Spleen (tissue), 13 donors: Measurements from ENCODE around the gene CDYL2. TPM values are rescaled to one million over a fixed set of nuclear protein-coding genes. Genes with fewer than 3 reads are reported as not detected.
A peak's percentile ranks its signal among the peaks of the same experiment; 100 is the strongest.

Experiments used
- DNase-seq: peaks from one replicate; pipeline ENCODE4 v3.0.0-alpha.2; 2020
- H3K27ac ChIP-seq, 8 donors: fragments of 200-600 bp; sonication (generic) in 7 of 8; 1 replicate in 4 of 8; 2 replicates in 4 of 8; pipeline versions ENCODE4 v1.5.0 to v1.8.0; 2016 to 2021; ENCODE audit warnings: inconsistent platforms in 4 of 8, mild to moderate bottlenecking in 4 of 8, moderate library complexity in 1 of 8
- H3K27me3 ChIP-seq, 7 donors: fragments of 200-600 bp; sonication (generic) in 6 of 7; replicated peaks in 1 of 7; 1 replicate in 4 of 7; 2 replicates in 3 of 7; pipeline versions ENCODE4 v1.5.0 to v1.8.0; 2016 to 2021; ENCODE audit warnings: inconsistent platforms in 3 of 7, mild to moderate bottlenecking in 1 of 7
- H3K36me3 ChIP-seq, 6 donors: fragments of 200-600 bp; sonication (generic) in 5 of 6; 1 replicate in 4 of 6; 2 replicates in 2 of 6; pipeline versions ENCODE4 v1.5.0 to v1.8.0; 2016 to 2021; ENCODE audit warnings: inconsistent platforms in 2 of 6
- H3K4me1 ChIP-seq, 6 donors: fragments of 200-600 bp; sonication (generic) in 5 of 6; 1 replicate in 3 of 6; 2 replicates in 3 of 6; pipeline versions ENCODE4 v1.5.0 to v1.8.0; 2016 to 2021; ENCODE audit warnings: inconsistent platforms in 3 of 6
- H3K4me3 ChIP-seq, 8 donors: fragments of 200-600 bp; sonication (generic) in 7 of 8; 1 replicate in 4 of 8; 2 replicates in 4 of 8; pipeline versions ENCODE4 v1.5.0 to v1.8.0; 2016 to 2021; ENCODE audit warnings: inconsistent platforms in 4 of 8, mild to moderate bottlenecking in 4 of 8, moderate library complexity in 2 of 8
- H3K9me3 ChIP-seq, 8 donors: fragments of 200-600 bp; sonication (generic) in 7 of 8; 1 replicate in 4 of 8; 2 replicates in 4 of 8; pipeline versions ENCODE4 v1.5.0 to v1.8.0; 2016 to 2021; ENCODE audit warnings: inconsistent platforms in 4 of 8
- POLR2A ChIP-seq, 3 donors: fragments of 450-650 bp; IDR thresholded peaks; one replicate each; pipeline ENCODE4 v1.5.1; 2017; ENCODE audit warnings: antibody characterized with exemption in 3 of 3, mild to moderate bottlenecking in 1 of 3
- POLR2AphosphoS5 ChIP-seq, 3 donors: sonication (generic); formaldehyde crosslinking; IDR thresholded peaks; one replicate each; pipeline ENCODE4 v1.5.1; 2017; ENCODE audit warnings: antibody characterized with exemption in 3 of 3
- WGBS, 5 donors: extraction: QIAGEN DNeasy Blood & Tissue Kit in 3 of 5; methylation state at CpG; one replicate each; pipeline versions ENCODE4 v1.1.5 to v1.1.7; 2013 to 2018; 5-methylcytosine and 5-hydroxymethylcytosine counted together
- intact Hi-C: fragments of 100-400 bp; cut with DNase I; formaldehyde crosslinking; loops from one replicate; pipeline ENCODE4 v1.15.0; 2023; ENCODE audit warnings: low total_unique reads
- long read RNA-seq, 2 donors: transcript quantifications; one replicate each; lab custom pipeline, GENCODE V29; 2026
- polyA plus RNA-seq, 3 donors: library from polyadenylated mRNA; stranded (reverse); fragments of 200-250 nt; gene quantifications; one replicate each; pipeline ENCODE4 v1.2.1, GENCODE V29; 2013
- total RNA-seq, 7 donors: library from RNA; depleted of rRNA in 3 of 7; stranded (reverse); fragments of >200 nt in 3 of 7; fragmentation: NEBNext Ultra II Directional in 4 of 7; extraction: Animal tissue kit (Norgen Biotek cat#: 25700) in 4 of 7; gene quantifications; one replicate each; pipeline versions ENCODE4 v1.1.0 to v1.2.1, GENCODE V29; 2016 to 2021
- TF ChIP-seq, protein P1 (sequence below), 11 experiments: fragments of 200-600 bp in 7 of 11; fragments of 450-650 bp in 4 of 11; sonication (generic) in 4 of 11; IDR thresholded peaks in 8 of 11; conservative IDR thresholded peaks in 3 of 11; 1 replicate in 7 of 11; 2 replicates in 4 of 11; pipeline versions ENCODE4 v1.4.0 to v1.8.0; 2016 to 2021; ENCODE audit warnings: antibody characterized with exemption in 11 of 11, inconsistent platforms in 4 of 11, mild to moderate bottlenecking in 1 of 11
- donor health status: healthy with polysubstance abuse.
- donor health status: DM: no; HTN: no; CAD: no; lungs with moderate emphysema.
- donor health status: DM: no; HTN: no; CAD: no.
- donor health status: Bipolar disorder and iron deficiency.
- donor health status: healthy.
- donor health status: DM: no; HTN: no; CAD: no.
- donor health status: DM: yes; HTN: yes; CAD: no.

CDYL2 gene, protein sequence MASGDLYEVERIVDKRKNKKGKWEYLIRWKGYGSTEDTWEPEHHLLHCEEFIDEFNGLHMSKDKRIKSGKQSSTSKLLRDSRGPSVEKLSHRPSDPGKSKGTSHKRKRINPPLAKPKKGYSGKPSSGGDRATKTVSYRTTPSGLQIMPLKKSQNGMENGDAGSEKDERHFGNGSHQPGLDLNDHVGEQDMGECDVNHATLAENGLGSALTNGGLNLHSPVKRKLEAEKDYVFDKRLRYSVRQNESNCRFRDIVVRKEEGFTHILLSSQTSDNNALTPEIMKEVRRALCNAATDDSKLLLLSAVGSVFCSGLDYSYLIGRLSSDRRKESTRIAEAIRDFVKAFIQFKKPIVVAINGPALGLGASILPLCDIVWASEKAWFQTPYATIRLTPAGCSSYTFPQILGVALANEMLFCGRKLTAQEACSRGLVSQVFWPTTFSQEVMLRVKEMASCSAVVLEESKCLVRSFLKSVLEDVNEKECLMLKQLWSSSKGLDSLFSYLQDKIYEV
- total RNA-seq (10 to 100 TPM in 5 of 7 donors, 1 to 10 TPM in 2; 7.1 to 28.3 (median 18.0) TPM), polyA plus RNA-seq (1 to 10 TPM; 1.4 to 2.1 (median 1.6) TPM)
- long read RNA-seq, donor 1 = 0 reads
- long read RNA-seq, donor 2 = 0 reads

DNA sequence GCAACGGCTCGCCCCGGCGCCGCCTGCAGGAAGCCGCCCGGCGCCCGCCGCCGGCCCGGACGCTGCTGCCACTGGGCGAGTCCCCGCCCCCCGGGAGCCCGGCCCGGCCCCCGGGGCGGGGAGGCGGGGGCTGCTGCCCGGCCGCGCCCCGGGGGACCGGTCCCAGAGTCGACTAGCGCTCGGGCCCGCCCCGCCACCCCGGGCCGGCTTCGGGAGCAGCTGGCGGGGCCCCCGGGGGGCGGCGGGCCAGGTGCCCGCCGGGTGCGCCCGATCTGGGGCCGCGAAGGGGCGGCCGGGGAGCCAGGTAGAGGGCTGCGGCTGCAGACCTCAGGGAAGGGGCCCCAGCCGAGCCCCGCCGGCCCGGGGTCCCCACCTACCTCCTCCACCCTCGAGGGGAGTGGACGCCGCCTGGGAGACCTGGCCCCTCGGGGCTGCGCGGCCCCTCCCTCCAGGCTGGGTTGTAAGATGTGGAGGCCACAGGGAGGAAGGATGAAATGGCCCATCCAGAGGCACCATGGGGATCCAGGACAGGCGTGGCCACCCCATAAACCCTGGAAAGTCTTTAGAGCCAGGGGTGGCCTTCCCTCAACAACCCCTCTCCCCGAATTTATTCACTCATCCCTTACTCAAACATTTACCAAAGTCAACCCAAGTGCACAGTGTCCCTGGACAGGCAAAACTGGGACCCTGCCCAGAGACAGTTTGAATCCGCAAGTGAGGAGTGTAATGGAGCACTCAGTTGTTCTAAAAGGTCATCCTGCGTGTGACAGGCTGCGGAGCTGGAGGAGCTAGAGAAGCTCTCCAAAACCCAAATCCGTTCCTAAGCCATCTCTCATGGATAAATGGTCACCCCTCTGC is at the start of gene CDYL2:
Gene CDYL2, minus strand, starts transcription at position 73 of the 858 bp plus-strand sequence. CDS start 425 bp downstream, outside the sequence.
- Histone ChIP-seq H3K27me3 (peaks cover 0 to 17% (median 0%) of the 10 kb centered on the region in 7 donors), H3K36me3 (no peaks in the 10 kb centered on the region), H3K4me1 (peaks cover 0 to 19% (median 5%) of the 10 kb centered on the region in 6 donors), H3K4me3 (peak within 1 kb of the TSS; percentile 50 to 89 (median 66)), H3K27ac (peak within 1 kb of the TSS in 4 of 8 donors; percentile 63 to 84 (median 74)), H3K9me3 (no peaks in the 10 kb centered on the region)
- DNase-seq = peak; percentile 87
- TF ChIP-seq POLR2AphosphoS5 (IDR thresholded peaks at IDR 0.05) = no peak
- TF ChIP-seq POLR2A (IDR thresholded peaks at IDR 0.05) = no peak
- TF ChIP-seq, protein P1, sequence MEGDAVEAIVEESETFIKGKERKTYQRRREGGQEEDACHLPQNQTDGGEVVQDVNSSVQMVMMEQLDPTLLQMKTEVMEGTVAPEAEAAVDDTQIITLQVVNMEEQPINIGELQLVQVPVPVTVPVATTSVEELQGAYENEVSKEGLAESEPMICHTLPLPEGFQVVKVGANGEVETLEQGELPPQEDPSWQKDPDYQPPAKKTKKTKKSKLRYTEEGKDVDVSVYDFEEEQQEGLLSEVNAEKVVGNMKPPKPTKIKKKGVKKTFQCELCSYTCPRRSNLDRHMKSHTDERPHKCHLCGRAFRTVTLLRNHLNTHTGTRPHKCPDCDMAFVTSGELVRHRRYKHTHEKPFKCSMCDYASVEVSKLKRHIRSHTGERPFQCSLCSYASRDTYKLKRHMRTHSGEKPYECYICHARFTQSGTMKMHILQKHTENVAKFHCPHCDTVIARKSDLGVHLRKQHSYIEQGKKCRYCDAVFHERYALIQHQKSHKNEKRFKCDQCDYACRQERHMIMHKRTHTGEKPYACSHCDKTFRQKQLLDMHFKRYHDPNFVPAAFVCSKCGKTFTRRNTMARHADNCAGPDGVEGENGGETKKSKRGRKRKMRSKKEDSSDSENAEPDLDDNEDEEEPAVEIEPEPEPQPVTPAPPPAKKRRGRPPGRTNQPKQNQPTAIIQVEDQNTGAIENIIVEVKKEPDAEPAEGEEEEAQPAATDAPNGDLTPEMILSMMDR (IDR thresholded peaks at IDR 0.05 in 8 of 11, conservative IDR thresholded peaks at IDR 0.05 in 3 of 11) = no peak
- 7 to 71% (median 9%) methylated on average over 6 to 63 of the region's 63 CpGs for WGBS, 5 donors
- intact Hi-C loops = no loop called here

DNA sequence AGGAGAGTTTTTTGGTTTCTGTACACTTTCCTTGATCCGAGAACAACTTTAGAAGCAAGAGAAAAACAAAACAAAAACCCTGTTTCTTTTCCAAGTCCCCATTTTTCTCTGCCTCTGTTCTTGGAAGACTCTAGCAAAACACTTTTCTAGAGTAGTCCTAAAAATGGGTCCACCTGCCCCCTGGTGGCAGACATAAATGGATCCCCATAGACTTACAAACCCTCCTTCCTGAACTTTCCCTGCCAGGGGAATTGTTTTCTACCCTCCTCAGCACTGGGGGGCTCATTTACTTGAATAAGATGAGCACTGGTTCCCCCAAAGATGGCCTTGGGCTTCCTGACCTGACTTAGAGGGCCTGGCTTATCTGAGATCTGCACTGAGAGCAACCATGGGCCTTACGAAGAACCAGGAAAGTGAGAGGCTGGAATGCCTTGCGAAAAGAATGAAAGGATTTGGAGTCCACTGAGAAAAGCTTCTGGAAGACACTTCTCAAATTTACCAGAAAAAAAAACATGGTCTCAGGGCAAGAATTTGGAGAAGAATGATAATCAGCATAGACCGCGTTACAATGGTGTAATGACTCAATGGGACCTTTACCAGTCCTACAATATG is 48.0 kb upstream of the CDYL2 start:
- H3K27ac ChIP-seq = no peak overlapping the region
- TF ChIP-seq POLR2AphosphoS5 (IDR thresholded peaks at IDR 0.05) (no peak), POLR2A (IDR thresholded peaks at IDR 0.05) (no peak)
- TF ChIP-seq, protein P1 (IDR thresholded peaks at IDR 0.05 in 8 of 11, conservative IDR thresholded peaks at IDR 0.05 in 3 of 11) = peak in 5 of 11 experiments; percentile 6 to 38 (median 30)
- WGBS, 5 donors = 93 to 97% (median 96%) methylated on average over 5 of the region's 5 CpGs
- no peaks in the 10 kb centered on the region for H3K36me3 ChIP-seq
- no peak for DNase-seq
- H3K27me3 ChIP-seq = no peaks in the 10 kb centered on the region
- H3K4me3 ChIP-seq = no peak overlapping the region
- intact Hi-C loops = no loop called here
- no peaks in the 10 kb centered on the region for H3K4me1 ChIP-seq
- H3K9me3 ChIP-seq = no peaks in the 10 kb centered on the region

DNA sequence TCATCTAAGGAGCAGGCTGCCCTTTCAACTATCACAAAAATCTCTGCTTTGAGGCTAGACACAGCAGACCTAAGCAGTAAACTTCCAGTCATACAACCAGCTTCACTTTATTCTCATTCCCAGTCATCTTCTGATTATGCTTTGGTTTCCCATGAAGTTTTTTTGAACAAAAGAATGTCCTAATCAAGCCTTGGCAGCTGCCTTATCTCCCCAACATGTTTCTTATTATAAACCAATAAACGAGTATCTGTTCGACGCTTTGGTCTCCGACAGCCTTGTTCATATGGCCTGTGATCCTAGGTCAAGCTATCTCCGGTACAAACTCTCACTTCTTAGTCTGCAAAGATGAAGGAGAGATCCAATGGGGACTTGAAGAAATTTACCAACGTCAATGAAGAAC is 47.4 kb upstream of the CDYL2 start:
- WGBS, 5 donors = 89 to 94% (median 93%) methylated on average over 6 of the region's 6 CpGs
- H3K9me3 ChIP-seq = no peaks in the 10 kb centered on the region
- TF ChIP-seq POLR2A (IDR thresholded peaks at IDR 0.05) (no peak), POLR2AphosphoS5 (IDR thresholded peaks at IDR 0.05) (no peak)
- TF ChIP-seq, protein P1 (IDR thresholded peaks at IDR 0.05 in 8 of 11, conservative IDR thresholded peaks at IDR 0.05 in 3 of 11) = no peak
- no peak overlapping the region for H3K27ac ChIP-seq
- no peaks in the 10 kb centered on the region for H3K36me3 ChIP-seq
- intact Hi-C loops = no loop called here
- H3K4me3 ChIP-seq = no peak overlapping the region
- no peak for DNase-seq
- no peaks in the 10 kb centered on the region for H3K4me1 ChIP-seq
- no peaks in the 10 kb centered on the region for H3K27me3 ChIP-seq
